Right lobe of liver (tissue), 6 donors: Measurements from ENCODE around the gene NODAL. TPM values are rescaled to one million over a fixed set of nuclear protein-coding genes. Genes with fewer than 3 reads are reported as not detected.
A peak's percentile ranks its signal among the peaks of the same experiment; 100 is the strongest.

Experiments
- ATAC-seq, 4 donors: fragments of 200-7000 bp; cut with Tn5 transposase; one replicate each; pipeline ENCODE4 v1.9.1; 2020; ENCODE audit warnings: mild to moderate bottlenecking in 4 of 4, moderate library complexity in 4 of 4
- DNase-seq, 3 donors: peaks; one replicate each; pipeline ENCODE4 v3.0.0-alpha.2; 2020
- H3K27ac ChIP-seq, 3 donors: fragments of 200-600 bp; one replicate each; pipeline ENCODE4 v1.8.0; 2022
- H3K27me3 ChIP-seq, 2 donors: fragments of 200-600 bp; one replicate each; pipeline ENCODE4 v1.8.0; 2022
- H3K36me3 ChIP-seq, 4 donors: fragments of 200-600 bp; sonication (generic) in 1 of 4; one replicate each; pipeline versions ENCODE4 v1.5.1 to v1.8.0; 2017 to 2022; ENCODE audit warnings: control low read depth in 1 of 4
- H3K4me1 ChIP-seq, 4 donors: fragments of 200-600 bp; sonication (generic) in 1 of 4; one replicate each; pipeline versions ENCODE4 v1.5.1 to v1.8.0; 2017 to 2022; ENCODE audit warnings: control low read depth in 1 of 4
- H3K4me3 ChIP-seq, 3 donors: fragments of 200-600 bp; one replicate each; pipeline ENCODE4 v1.8.0; 2022
- H3K9me3 ChIP-seq, 4 donors: fragments of 200-600 bp; sonication (generic) in 1 of 4; one replicate each; pipeline versions ENCODE4 v1.5.1 to v1.8.0; 2017 to 2022; ENCODE audit warnings: control low read depth in 1 of 4
- POLR2A ChIP-seq: fragments of 450-650 bp; IDR thresholded peaks from one replicate; pipeline ENCODE4 v1.6.1; 2017; ENCODE audit warnings: antibody characterized with exemption, mild to moderate bottlenecking
- WGBS: methylation state at CpG from one replicate; pipeline ENCODE4 v1.1.6; 2018; ENCODE audit warnings: low coverage, low lambda C conversion rate; ENCODE audit not compliant: insufficient coverage; ENCODE audit errors: missing lambda C conversion rate; 5-methylcytosine and 5-hydroxymethylcytosine counted together
- intact Hi-C, 2 donors: fragments of 100-400 bp; cut with DNase I; formaldehyde crosslinking; loops; one replicate each; pipeline versions ENCODE4 v1.11.2 to v1.14.1; 2022
- total RNA-seq, 6 experiments: library from RNA; depleted of rRNA in 2 of 6; stranded (reverse); fragments of >200 nt in 2 of 6; fragmentation: NEBNext Ultra II Directional in 3 of 6; extraction: Animal tissue kit (Norgen Biotek cat#: 25700) in 3 of 6; gene quantifications; one replicate each; pipeline versions ENCODE4 v1.1.0 to v1.2.4, GENCODE V29; 2016 to 2023
- TF ChIP-seq, protein P1 (sequence below), 4 donors: fragments of 200-600 bp in 3 of 4; fragments of 450-650 bp in 1 of 4; IDR thresholded peaks; one replicate each; pipeline versions ENCODE4 v1.5.1 to v1.8.0; 2016 to 2022; ENCODE audit warnings: antibody characterized with exemption in 4 of 4, mild to moderate bottlenecking in 2 of 4
- donor health status: DM: no; HTN: yes; CAD: no.
- donor health status: DM: no; HTN: no; CAD: no.
- donor health status: DM: no; HTN: no; CAD: no.
- donor health status: DM: no; HTN: yes; CAD: no.
- donor health status: DM: no; HTN: yes; CAD: no.

NODAL gene
- total RNA-seq, 6 experiments from 2014 or later, result not detected

DNA sequence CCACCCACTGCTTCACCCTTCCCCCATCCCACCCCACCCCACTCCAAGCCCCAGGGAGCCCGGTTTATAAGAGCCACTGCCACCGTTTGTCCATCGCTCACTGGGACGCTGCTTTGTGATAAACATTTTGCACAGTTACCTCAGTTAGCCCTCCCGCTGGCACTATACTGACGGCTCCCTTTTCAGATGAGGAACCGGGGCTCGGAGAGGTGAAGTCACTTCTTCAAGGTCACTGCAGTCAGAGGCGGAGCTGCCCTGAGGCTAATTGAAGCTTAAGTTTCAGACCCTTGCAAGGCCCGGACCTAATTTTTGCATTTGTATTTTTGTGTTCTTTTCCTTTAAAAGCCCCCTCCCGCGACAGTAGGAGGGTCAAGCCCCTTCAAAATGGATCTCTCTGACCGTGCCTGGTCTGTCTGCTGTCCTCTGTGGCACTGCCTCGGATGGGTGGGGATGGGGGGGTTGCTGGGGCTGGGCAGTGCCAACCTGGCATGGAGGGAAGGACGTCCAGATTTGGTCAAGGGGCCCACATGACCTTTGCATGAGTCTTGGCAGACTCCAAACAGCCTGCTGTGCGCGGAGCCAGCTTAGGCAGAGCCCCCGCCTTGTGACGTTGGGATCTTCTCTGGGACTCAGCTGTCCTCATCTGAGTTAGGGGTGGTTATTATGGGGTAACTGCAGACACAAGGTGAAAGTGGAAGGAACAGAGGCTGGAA lies 17.7 kb upstream of the NODAL start:
- 32% methylated on average over 13 of the region's 19 CpGs for WGBS
- TF ChIP-seq, protein P1, sequence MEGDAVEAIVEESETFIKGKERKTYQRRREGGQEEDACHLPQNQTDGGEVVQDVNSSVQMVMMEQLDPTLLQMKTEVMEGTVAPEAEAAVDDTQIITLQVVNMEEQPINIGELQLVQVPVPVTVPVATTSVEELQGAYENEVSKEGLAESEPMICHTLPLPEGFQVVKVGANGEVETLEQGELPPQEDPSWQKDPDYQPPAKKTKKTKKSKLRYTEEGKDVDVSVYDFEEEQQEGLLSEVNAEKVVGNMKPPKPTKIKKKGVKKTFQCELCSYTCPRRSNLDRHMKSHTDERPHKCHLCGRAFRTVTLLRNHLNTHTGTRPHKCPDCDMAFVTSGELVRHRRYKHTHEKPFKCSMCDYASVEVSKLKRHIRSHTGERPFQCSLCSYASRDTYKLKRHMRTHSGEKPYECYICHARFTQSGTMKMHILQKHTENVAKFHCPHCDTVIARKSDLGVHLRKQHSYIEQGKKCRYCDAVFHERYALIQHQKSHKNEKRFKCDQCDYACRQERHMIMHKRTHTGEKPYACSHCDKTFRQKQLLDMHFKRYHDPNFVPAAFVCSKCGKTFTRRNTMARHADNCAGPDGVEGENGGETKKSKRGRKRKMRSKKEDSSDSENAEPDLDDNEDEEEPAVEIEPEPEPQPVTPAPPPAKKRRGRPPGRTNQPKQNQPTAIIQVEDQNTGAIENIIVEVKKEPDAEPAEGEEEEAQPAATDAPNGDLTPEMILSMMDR (IDR thresholded peaks at IDR 0.05), result no peak
- TF ChIP-seq POLR2A, result no peak
- Histone ChIP-seq H3K36me3 (no peaks in the 10 kb centered on the region), H3K4me1 (peaks cover 0 to 10% (median 0%) of the 10 kb centered on the region in 4 donors), H3K27me3 (no peaks in the 10 kb centered on the region), H3K4me3 (no peak overlapping the region), H3K9me3 (no peaks in the 10 kb centered on the region), H3K27ac (no peak overlapping the region)
- intact Hi-C loops, result no loop called here
- ATAC-seq (no peak), DNase-seq (no peak)

DNA sequence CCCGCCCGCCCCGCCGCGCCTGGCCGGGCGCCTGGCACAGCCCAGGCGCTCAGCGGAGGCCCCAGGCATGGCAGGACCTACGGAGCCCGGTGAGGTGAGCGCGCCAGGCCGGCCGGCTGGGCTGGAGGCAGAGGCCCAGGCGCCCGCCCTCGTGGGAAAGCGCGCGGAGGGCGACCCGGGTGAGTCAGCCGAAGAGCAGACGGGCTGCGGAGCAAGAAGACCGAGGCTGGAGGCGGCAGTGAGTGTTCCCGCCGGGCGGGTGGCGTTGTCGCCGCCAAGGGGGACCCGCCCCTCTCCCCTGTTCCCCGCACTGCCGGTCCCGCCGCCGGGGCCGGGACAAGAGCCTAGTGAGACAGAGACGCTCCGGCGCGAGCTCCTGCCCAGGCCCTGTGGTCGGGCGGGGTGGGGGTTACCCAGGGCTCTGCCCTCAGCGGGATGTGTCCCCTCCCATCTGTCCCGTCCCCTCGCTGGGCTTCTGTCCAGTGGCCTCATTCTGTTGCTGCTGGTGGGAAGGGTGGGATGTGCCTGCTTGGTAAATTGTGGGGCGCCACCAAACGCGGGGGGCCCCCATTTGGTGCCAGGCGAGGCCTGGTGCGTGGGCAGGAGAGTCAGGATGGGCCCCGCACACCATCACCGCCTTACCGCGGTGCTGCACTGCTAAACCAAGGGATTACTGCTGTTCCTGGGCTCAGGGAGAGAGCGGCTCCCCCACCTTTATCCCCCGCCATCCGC lies 17.0 kb upstream of the NODAL start:
- peak in 1 of 3 donors; percentile 73 for DNase-seq
- no peaks in the 10 kb centered on the region for H3K27me3 ChIP-seq
- H3K27ac ChIP-seq, result no peak overlapping the region
- ATAC-seq, result peak; percentile 75 to 87 (median 75)
- H3K9me3 ChIP-seq, result no peaks in the 10 kb centered on the region
- peaks cover 0 to 10% (median 0%) of the 10 kb centered on the region in 4 donors for H3K4me1 ChIP-seq
- no peaks in the 10 kb centered on the region for H3K36me3 ChIP-seq
- H3K4me3 ChIP-seq, result peak overlapping the region; percentile 5 to 35 (median 11)
- under 1% methylated on average over 21 of the region's 62 CpGs for WGBS
- intact Hi-C loops, result no loop called here
- TF ChIP-seq, protein P1 (IDR thresholded peaks at IDR 0.05), result peak in 1 of 4 donors; percentile 11
- no peak for TF ChIP-seq POLR2A

DNA sequence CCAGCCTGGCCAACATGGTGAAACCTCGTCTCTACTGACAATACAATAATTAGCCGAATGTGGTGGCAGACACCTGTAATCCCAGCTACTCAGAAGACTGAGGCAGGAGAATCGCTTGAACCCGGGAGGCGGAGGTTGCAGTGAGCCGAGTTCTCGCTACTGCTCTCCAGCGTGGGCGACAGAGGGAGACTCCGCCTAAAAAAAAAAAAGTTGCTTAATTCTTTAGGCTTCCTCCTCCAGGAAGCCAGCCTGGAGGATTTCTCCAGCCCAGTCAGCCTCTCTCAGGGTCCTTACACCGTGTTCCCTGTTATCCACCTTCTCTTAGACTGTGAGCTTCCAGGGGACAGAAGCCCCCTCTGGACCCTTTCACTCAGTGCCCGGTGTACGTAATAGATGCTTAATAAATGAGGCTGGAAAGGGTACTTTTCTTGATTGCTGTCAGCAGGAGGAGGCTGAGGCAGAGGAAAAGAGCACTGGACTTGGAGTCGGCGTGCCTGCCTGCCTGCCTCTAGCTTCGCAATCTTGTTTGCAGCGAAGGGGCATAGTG lies 16.4 kb upstream of the NODAL start:
- DNase-seq (no peak), ATAC-seq (no peak)
- Histone ChIP-seq H3K27ac (no peak overlapping the region), H3K4me1 (peaks cover 0 to 10% (median 0%) of the 10 kb centered on the region in 4 donors), H3K36me3 (no peaks in the 10 kb centered on the region), H3K27me3 (no peaks in the 10 kb centered on the region), H3K4me3 (peak overlapping the region in 2 of 3 donors; percentile 5 to 35), H3K9me3 (no peaks in the 10 kb centered on the region)
- TF ChIP-seq POLR2A, result no peak
- TF ChIP-seq, protein P1 (IDR thresholded peaks at IDR 0.05), result no peak
- WGBS, result 41% methylated on average over 11 of the region's 17 CpGs
- intact Hi-C loops, result no loop called here

DNA sequence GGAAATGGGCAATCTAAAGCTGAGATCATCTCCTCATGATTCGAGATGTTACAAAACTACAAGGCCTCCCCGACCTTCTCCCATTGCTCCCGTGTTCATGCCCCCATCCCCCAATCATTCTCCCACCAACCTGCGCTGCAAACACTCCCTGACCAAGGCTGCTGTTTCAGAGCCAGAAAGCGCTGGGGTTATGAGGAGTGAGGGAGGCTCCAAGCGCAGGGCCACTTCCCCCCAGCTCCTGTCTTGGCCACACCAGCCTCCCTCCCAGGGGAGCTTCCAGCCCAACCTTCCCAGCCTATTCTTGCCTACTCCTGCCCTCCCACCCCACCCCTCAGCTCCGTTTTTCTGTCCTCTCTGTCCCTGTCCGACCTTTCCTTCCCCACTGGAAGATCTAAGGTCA lies 14.7 kb upstream of the NODAL start:
- no peaks in the 10 kb centered on the region for H3K9me3 ChIP-seq
- no peak for TF ChIP-seq POLR2A
- TF ChIP-seq, protein P1 (IDR thresholded peaks at IDR 0.05), result no peak
- intact Hi-C loops, result no loop called here
- H3K4me3 ChIP-seq, result no peak overlapping the region
- DNase-seq (no peak), ATAC-seq (no peak)
- peaks cover 0 to 10% (median 0%) of the 10 kb centered on the region in 4 donors for H3K4me1 ChIP-seq
- WGBS, result 76% methylated on average over 5 of the region's 8 CpGs
- H3K27me3 ChIP-seq, result no peaks in the 10 kb centered on the region
- no peak overlapping the region for H3K27ac ChIP-seq
- H3K36me3 ChIP-seq, result no peaks in the 10 kb centered on the region
